Activated gamma-delta T cell treated with anti-CD3 and anti-CD28 coated beads, Interleukin-2, amount 50 U/mL, for 16 hours (primary cell): ENCODE measurements around the gene HPS6.
"Not testable (repeated sequence)": the region's sequence is repeated elsewhere in the genome, so short reads cannot be mapped to it uniquely, and the experiment has no call there.

Source experiments
- DNase-seq: peaks from one replicate; pipeline ENCODE4 v3.0.0-alpha.2; 2020; ENCODE audit warnings: low read depth

The HPS6 gene

GRCh38 chr10:102064868-102065560, at the start of gene HPS6:
Gene HPS6, plus strand, starts transcription at chr10:102065349. Its CDS starts 126 bp downstream, at chr10:102065475.
- peak; percentile 85 for DNase-seq

GRCh38 chr10:102016416-102016815, 48.7 kb upstream of the HPS6 start:
- no peak for DNase-seq

GRCh38 chr10:102017295-102017694, 47.9 kb upstream of the HPS6 start:
- DNase-seq, result no peak

- no peak for DNase-seq
Observed at GRCh38 chr10:102020938-102021337, 44.2 kb upstream of the HPS6 start.

GRCh38 chr10:102024799-102025198, 40.4 kb upstream of the HPS6 start:
- DNase-seq, result no peak

GRCh38 chr10:102027261-102027660, 37.9 kb upstream of the HPS6 start:
- no peak for DNase-seq

- no peak for DNase-seq
Observed at GRCh38 chr10:102033787-102034186, 31.4 kb upstream of the HPS6 start.

- DNase-seq, result not testable (repeated sequence)
Observed at GRCh38 chr10:102035807-102036206, 29.3 kb upstream of the HPS6 start.

- DNase-seq, result no peak
Observed at GRCh38 chr10:102038410-102038809, 26.7 kb upstream of the HPS6 start.

GRCh38 chr10:102040305-102041050, 24.7 kb upstream of the HPS6 start:
- DNase-seq, result no peak

GRCh38 chr10:102045292-102045691, 19.9 kb upstream of the HPS6 start:
- DNase-seq, result no peak

- DNase-seq, result no peak
Observed at GRCh38 chr10:102046095-102046494, 19.1 kb upstream of the HPS6 start.

GRCh38 chr10:102054881-102055646, 10.1 kb upstream of the HPS6 start:
- not testable (repeated sequence) for DNase-seq

GRCh38 chr10:102055647-102056419, 9.3 kb upstream of the HPS6 start, which contains the start of gene ARMH3:
Gene ARMH3, minus strand, starts transcription at chr10:102056173. Its CDS starts 16,059 bp downstream, at chr10:102040114.
- peak; percentile 79 for DNase-seq

- no peak for DNase-seq
Observed at GRCh38 chr10:102059987-102060386, 5.2 kb upstream of the HPS6 start.

- no peak for DNase-seq
Observed at GRCh38 chr10:102064503-102064867, 664 bp upstream of the HPS6 start.

GRCh38 chr10:102065561-102066398, 631 bp downstream of the HPS6 start:
- DNase-seq, result no peak

GRCh38 chr10:102066399-102067088, 1.4 kb downstream of the HPS6 start:
- no peak for DNase-seq

GRCh38 chr10:102067091-102067916, 2.2 kb downstream of the HPS6 start:
- DNase-seq, result no peak
